ENCODE data around the gene GPR52.

GRCh38 chr1:174398246-174398645 is 49.5 kb upstream of the GPR52 start:
- no peak for TF ChIP-seq CTCF (IDR thresholded peaks at IDR 0.05; ENCODE audit: extremely low read depth in 1 of 2, insufficient read depth in 1 of 2, low read depth in 1 of 2, low read length in 2 of 2)
- no peak for TF ChIP-seq POLR2A (IDR thresholded peaks at IDR 0.05; ENCODE audit: low read depth, low read length)
- TF ChIP-seq MAX (IDR thresholded peaks at IDR 0.05; ENCODE audit: insufficient read depth, insufficient read length): no peak
- TF ChIP-seq EZH2 (IDR thresholded peaks at IDR 0.05; ENCODE audit: borderline replicate concordance, low read depth, low read length, severe bottlenecking): no peak

Measured in endothelial cell of umbilical vein (primary cell).